HG03039 (cell line): Measurements from ENCODE around the gene FGF11.

Source experiments
- ATAC-seq: cut with Tn5 transposase; IDR thresholded peaks from one replicate; pipeline ENCODE4 v1.9.1; 2021; ENCODE audit warnings: mild to moderate bottlenecking, moderate library complexity; ENCODE audit not compliant: unreplicated experiment

The FGF11 gene

GRCh38 chr17:7439462-7440112 lies at the start of gene FGF11:
Gene FGF11, plus strand, starts transcription at chr17:7439512. Its CDS starts 109 bp downstream, at chr17:7439621.
- no peak for ATAC-seq

- ATAC-seq, result no peak
These were observed 49.1 kb upstream of the FGF11 start for GRCh38 chr17:7389924-7390910.

- no peak for ATAC-seq
These were observed 48.0 kb upstream of the FGF11 start for GRCh38 chr17:7391307-7391706.

- ATAC-seq, result no peak
These were observed 46.4 kb upstream of the FGF11 start for GRCh38 chr17:7392696-7393612.

- peak; percentile 29 for ATAC-seq
These were observed 45.5 kb upstream of the FGF11 start for GRCh38 chr17:7393613-7394451.

GRCh38 chr17:7394452-7395191 lies 44.7 kb upstream of the FGF11 start, which contains the start of gene PLSCR3:
Gene PLSCR3, minus strand, starts transcription at chr17:7394525. Its CDS starts 415 bp downstream, at chr17:7394110.
- peak; percentile 64 for ATAC-seq

- no peak for ATAC-seq
These were observed 43.2 kb upstream of the FGF11 start for GRCh38 chr17:7396147-7396546.

- ATAC-seq, result no peak
These were observed 40.7 kb upstream of the FGF11 start for GRCh38 chr17:7398612-7399011.

GRCh38 chr17:7403043-7403726 lies 36.1 kb upstream of the FGF11 start:
- ATAC-seq, result no peak

GRCh38 chr17:7403727-7403976 lies 35.7 kb upstream of the FGF11 start:
- ATAC-seq, result no peak

GRCh38 chr17:7403977-7404736 lies 35.2 kb upstream of the FGF11 start, which contains the start of gene TMEM256:
Gene TMEM256, minus strand, starts transcription at chr17:7404097. Its CDS starts 13 bp downstream, at chr17:7404084.
- peak; percentile 91 for ATAC-seq

GRCh38 chr17:7404737-7405349 lies 34.5 kb upstream of the FGF11 start:
- ATAC-seq, result no peak

- no peak for ATAC-seq
These were observed 33.7 kb upstream of the FGF11 start for GRCh38 chr17:7405350-7406234.

- no peak for ATAC-seq
These were observed 33.0 kb upstream of the FGF11 start for GRCh38 chr17:7406235-7406825.

- ATAC-seq, result no peak
These were observed 32.2 kb upstream of the FGF11 start for GRCh38 chr17:7407082-7407481.
